GM15510 (cell line): Measurements from ENCODE around the gene KRTAP5-5.

ENCODE experiments used
- POLR2A ChIP-seq: IDR thresholded peaks from 3 replicates; pipeline ENCODE4 v1.6.1; 2011; ENCODE audit warnings: borderline replicate concordance; ENCODE audit not compliant: insufficient read length; ENCODE audit errors: extremely low read depth

KRTAP5-5 gene

GRCh38 chr11:1639666-1640065, 10.1 kb downstream of the KRTAP5-5 start:
- no peak for TF ChIP-seq POLR2A

GRCh38 chr11:1640076-1640946, 10.7 kb downstream of the KRTAP5-5 start:
- TF ChIP-seq POLR2A, result no peak

- no peak for TF ChIP-seq POLR2A
Measured at GRCh38 chr11:1641096-1641495, 11.5 kb downstream of the KRTAP5-5 start.

- no peak for TF ChIP-seq POLR2A
Measured at GRCh38 chr11:1642288-1643145, 12.9 kb downstream of the KRTAP5-5 start.

- no peak for TF ChIP-seq POLR2A
Measured at GRCh38 chr11:1643146-1643690, 13.6 kb downstream of the KRTAP5-5 start.

- TF ChIP-seq POLR2A, result no peak
Measured at GRCh38 chr11:1644601-1645356, 15.2 kb downstream of the KRTAP5-5 start.

- no peak for TF ChIP-seq POLR2A
Measured at GRCh38 chr11:1645357-1645821, 15.8 kb downstream of the KRTAP5-5 start.

- TF ChIP-seq POLR2A, result no peak
Measured at GRCh38 chr11:1647901-1648652, 18.5 kb downstream of the KRTAP5-5 start.

- TF ChIP-seq POLR2A, result no peak
Measured at GRCh38 chr11:1648653-1649420, 19.3 kb downstream of the KRTAP5-5 start.

- no peak for TF ChIP-seq POLR2A
Measured at GRCh38 chr11:1650034-1650917, 20.7 kb downstream of the KRTAP5-5 start.

- no peak for TF ChIP-seq POLR2A
Measured at GRCh38 chr11:1650918-1651262, 21.3 kb downstream of the KRTAP5-5 start.

GRCh38 chr11:1651411-1651980, 21.9 kb downstream of the KRTAP5-5 start:
- no peak for TF ChIP-seq POLR2A

GRCh38 chr11:1652026-1652425, 22.5 kb downstream of the KRTAP5-5 start:
- TF ChIP-seq POLR2A, result no peak

GRCh38 chr11:1652442-1652770, 22.8 kb downstream of the KRTAP5-5 start:
- no peak for TF ChIP-seq POLR2A
